Glomerular visceral epithelial cell (primary cell): ENCODE results near the gene ZNF200.
"Not testable (repeated sequence)": the region's sequence is repeated elsewhere in the genome, so short reads cannot be mapped to it uniquely, and the experiment has no call there.

Source experiments
- DNase-seq: peaks from one replicate; pipeline ENCODE4 v3.0.0-alpha.2; 2016; ENCODE audit errors: extremely low spot score

Gene ZNF200

DNA sequence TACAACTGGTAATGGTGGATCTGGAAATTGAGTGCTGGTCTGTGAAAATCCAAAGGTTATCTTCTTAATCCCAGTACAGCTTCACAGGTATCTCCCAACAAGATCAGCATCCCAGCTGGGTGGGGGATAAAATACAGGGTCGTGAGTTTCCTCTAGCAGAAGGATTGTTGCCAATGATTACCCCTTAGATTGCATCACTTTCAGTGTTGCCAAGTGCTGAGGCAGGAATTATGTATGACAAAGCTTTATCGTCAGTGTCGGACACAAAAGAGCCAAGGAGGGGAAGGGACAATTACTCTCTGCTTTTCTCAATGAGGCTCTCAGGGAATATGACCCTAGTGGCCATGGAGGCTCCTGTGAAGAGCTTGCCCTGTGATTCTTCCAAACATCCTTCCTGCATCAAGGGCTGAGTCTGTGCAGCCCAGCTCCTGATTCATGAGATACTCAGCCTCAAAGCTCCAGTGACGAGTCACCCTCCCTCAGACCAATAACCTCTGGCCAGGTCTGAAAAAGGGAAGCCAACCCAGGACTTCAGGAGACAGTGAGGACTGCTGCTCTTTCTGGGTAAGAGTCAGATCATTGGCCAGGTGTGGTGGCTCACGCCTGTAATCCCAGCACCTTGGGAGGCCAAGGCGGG, 31.9 kb downstream of the ZNF200 start:
- DNase-seq = no peak

DNA sequence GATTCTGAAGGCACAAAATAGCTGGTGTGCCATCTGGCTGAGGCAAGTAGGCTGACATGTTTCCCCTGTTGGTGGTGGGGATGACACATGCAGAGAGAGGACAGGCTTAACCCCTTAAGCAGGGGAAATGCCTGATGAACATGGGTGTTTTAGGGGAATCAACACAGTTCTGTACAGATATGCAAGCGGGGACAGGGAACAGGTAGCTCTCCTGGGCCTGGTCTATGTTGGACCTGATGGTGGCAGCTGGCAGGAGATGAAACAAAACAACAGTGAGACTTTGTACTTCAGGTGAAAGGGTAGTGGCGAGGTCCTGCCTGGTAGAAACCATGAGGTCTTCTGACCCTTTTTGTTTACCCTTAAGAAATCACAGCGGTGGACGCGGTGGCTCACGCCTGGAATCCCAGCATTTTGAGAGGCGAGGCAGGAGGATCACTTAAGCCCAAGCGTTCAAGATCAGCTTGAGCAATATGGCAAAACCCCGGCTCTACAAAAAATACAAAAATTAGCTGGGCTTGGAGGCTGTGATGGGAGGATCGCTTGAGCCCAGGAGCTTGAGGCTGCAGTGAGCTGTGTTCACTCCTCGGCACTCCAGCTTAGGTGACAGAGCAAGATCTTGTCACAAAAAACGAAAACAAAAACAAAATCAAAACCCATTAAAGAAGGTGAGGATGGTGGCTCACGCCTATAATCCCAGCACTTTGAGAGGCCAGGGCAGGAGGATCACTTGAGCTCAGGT, 36.5 kb downstream of the ZNF200 start:
- no peak for DNase-seq

DNA sequence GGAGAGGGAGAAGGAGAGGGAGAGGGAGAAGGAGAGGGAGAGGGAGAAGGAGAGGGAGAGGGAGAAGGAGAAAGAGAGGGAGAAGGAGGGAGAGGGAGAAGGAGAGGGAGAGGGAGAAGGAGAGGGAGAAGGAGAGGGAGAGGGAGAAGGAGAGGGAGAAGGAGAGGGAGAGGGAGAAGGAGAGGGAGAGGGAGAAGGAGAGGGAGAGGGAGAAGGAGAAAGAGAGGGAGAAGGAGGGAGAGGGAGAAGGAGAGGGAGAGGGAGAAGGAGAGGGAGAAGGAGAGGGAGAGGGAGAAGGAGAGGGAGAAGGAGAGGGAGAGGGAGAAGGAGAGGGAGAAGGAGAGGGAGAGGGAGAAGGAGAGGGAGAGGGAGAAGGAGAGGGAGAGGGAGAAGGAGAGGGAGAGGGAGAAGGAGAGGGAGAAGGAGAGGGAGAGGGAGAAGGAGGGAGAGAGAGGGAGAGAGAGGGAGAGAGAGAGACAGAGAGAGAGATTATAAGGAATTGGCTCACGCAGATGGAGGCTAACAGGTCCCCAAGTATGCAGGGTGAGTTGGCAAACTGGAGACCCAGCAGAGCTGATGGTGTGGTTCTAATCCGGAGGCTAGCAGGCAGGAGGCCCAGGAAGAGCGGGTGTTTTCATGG, 37.1 kb downstream of the ZNF200 start:
- DNase-seq = not testable (repeated sequence)

GRCh38 chr16:3195975-3196374, 39.0 kb downstream of the ZNF200 start:
- DNase-seq = no peak

DNA sequence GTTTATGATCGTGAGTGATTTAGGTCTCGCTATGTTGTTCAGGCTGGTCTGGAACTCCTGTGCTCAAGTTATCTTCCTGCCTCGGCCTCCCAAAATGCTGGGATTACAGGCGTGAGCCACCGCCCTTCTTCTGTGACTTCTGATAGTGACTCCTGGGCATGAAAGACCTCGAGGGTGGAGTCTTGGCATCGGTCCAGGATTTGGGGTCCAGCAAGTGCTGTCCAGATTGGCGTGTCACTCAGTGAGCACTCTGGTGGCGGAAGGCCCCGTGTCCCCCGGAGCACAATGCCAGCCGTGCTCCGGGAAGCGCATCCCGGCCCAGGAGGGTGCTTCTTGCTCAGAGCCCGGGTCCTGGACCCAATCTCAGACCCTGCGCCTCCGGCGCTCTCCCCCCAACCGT, 40.2 kb downstream of the ZNF200 start:
- DNase-seq = no peak

GRCh38 chr16:3193221-3194212, 41.4 kb downstream of the ZNF200 start:
- DNase-seq = no peak

- DNase-seq = no peak
Observed at GRCh38 chr16:3192476-3193019, 42.4 kb downstream of the ZNF200 start.

GRCh38 chr16:3190949-3191353, 44.0 kb downstream of the ZNF200 start:
- DNase-seq = peak; percentile 7

- DNase-seq = no peak
Observed at GRCh38 chr16:3189869-3190268, 45.1 kb downstream of the ZNF200 start.

- peak; percentile 37 for DNase-seq
Observed at GRCh38 chr16:3188925-3189825, 45.8 kb downstream of the ZNF200 start.

DNA sequence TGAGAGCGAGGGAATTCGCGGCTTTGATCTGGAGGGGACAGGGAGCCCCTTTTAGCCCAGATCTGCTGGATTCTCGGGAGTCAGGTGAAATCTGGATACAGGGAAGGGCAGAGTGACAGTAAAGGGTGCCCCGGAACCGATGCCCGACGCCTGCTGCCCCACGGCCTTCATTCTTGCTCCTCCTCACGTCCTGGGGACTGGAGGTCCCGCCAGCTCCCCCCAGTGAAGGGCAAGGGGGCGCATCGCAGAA, 46.4 kb downstream of the ZNF200 start:
- DNase-seq = no peak

- DNase-seq = peak; percentile 71
Observed at GRCh38 chr16:3187798-3188674, 46.9 kb downstream of the ZNF200 start, which contains the start of gene OR1F1. TSS of gene OR1F1 (plus strand) at chr16:3188204.

- no peak for DNase-seq
Observed at GRCh38 chr16:3186946-3187690, 47.8 kb downstream of the ZNF200 start.

DNA sequence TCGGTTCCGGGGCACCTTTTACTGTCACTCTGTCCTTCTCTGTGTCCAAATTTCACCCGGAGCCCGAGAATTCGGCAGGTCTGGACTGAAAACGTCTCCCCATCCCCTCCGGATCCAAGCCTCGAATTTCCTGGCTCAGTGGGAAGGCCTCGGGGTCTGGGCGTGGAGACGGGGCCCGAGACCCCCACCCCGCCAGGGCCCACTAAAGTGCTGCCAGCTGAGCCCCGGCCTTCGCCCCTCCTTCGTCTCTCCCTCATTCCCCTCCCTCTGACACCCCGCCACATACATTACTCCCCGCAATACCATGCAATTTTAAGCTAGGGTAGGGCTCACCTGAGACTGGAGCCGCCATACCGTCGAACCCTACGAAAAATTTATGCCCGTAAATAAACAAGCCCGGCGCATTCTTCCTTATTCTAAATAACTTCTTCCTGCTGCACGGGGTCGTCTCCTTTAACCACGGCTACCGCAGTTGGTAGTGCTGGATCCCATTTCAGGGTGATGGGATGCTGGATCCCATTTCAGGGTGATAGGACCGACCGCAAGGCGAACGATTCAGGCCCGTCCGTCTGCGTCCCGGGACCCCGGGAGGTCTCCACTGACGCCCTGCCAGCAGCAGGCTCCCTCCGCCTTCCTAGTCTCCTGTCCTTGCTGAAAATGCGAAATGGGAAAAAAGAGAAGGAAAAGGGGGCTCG, 51.4 kb downstream of the ZNF200 start:
- DNase-seq = no peak

GRCh38 chr16:3182608-3183444, 52.1 kb downstream of the ZNF200 start:
- DNase-seq = peak; percentile 55

DNA sequence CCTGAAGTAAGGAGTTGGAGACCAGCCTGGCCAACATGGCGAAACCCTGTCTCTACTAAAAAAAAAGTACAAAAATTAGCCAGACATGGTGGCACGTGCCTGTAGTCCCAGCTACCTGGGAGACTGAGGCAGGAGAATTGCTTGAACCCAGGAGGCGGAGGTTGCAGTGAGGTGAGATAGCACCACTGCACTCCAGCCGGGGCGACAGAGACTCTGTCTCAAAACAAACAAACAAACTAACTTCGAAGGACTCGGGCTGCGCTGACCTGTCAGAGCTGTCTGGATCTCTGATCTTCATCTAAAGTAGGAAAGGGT, 52.7 kb downstream of the ZNF200 start:
- not testable (repeated sequence) for DNase-seq

- no peak for DNase-seq
Observed at GRCh38 chr16:3180445-3180878, 54.5 kb downstream of the ZNF200 start.

DNA sequence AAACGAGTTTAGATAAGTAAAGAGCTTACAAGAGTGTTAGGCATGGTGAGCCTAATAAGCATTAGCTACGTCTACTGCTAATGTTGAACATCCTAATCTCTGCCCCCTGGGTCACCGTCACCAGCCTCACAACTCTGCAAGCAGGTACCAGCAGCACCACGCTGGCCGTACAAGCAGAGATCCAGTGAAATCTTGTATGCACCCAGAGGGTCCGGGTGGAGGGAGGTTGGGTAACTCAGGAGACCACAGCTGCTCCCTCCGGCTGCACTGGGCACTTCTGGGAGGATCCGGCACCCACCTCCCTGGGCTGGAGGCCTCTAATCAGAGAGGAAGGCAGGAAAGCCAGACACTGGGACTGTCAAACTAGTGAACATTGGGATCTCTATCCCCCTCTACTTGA, 55.3 kb downstream of the ZNF200 start:
- DNase-seq = no peak
